Activated CD8-positive, alpha-beta memory T cell treated with anti-CD3 and anti-CD28 coated beads for 36 hours (primary cell): Measurements from ENCODE around the gene CDYL. TPM values are rescaled to one million over a fixed set of nuclear protein-coding genes. Genes with fewer than 3 reads are reported as not detected.
"Not testable (repeated sequence)": the region's sequence is repeated elsewhere in the genome, so short reads cannot be mapped to it uniquely, and the experiment has no call there.

Experiments used
- CTCF ChIA-PET: fragments of 350-600 bp; sonication (Branson Sonifier 250); formaldehyde crosslinking; loops from one replicate; lab custom pipeline; 2021; ENCODE audit warnings: antibody characterized with exemption; lab: Charles Lee
- POLR2A ChIA-PET: fragments of 350-600 bp; sonication (Branson Sonifier 250); formaldehyde crosslinking; loops from one replicate; lab custom pipeline; 2021; ENCODE audit warnings: antibody characterized with exemption; lab: Charles Lee
- total RNA-seq, 2 experiments: library from RNA; stranded (reverse); gene quantifications; one replicate each; pipeline ENCODE4 v1.2.3, GENCODE V29; 2021

Gene CDYL
- total RNA-seq, 2 experiments from 2014 or later: 34.3 to 35.6 TPM

GRCh38 chr6:4997862-4998261, 221.7 kb downstream of the CDYL start:
- ChIA-PET CTCF (no interaction called here), POLR2A (no interaction called here)

DNA sequence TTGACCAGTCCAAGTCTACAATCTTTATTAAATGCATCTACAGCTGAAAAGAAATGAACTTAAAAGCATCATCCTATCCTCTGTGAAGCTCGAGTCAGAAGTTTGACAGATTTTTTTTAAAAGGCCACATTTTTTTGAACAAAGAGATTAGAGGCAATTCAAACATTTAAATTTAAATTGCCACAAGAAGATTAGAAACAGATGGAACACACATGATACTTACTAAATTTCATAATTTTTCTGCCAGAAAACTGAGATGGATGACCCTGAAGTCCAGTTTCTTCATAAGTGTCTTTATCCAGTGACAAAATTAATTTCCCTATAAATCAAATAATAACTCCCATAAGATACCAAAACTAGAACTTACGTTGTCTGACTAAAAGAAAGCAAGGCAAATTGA, 223.4 kb downstream of the CDYL start:
- CTCF ChIA-PET: interaction anchor here (0.7 kb wide), 1 partner anchor 47 kb away, joined by 3 read pairs; no protein-coding TSS in a partner anchor
- POLR2A ChIA-PET: no interaction called here

DNA sequence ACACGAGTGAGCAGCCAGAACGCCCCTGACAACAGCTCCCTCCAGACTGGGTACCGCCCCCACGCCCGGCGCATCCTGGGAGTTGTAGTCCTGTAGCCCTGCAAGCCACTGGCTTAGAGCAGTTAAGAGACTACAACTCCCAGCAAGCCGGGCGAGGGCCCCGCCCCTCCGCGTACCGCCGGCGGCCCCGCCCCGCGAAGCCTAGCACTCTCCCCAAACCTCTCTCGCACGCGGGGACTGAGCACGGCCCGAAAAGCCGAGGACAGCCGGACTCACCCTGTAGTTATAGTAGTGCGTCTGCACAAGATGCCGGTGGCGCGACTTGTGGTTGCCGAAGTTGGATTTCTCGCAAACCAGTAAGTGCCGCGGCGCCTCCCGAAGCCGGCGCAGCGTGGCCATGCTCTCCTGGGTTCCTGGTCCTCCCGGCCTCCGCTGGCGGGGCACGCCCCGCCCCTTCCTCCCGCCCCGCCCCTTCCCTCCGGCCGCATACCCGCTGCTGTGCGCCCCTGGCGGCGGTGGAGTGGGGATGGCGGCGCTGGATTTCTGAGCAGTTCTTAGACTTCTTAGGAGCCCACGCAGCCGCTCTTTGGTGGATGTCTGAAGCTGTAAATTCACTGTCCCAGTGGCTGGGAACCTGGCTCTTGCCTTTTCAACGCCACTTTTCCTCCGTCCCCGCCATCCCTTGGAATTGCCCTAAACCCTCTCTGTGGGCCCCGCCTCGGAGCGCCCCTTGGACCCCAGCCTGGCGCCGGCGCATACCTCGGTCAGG, 227.6 kb downstream of the CDYL start, which contains the start of gene RPP40:
Gene RPP40, minus strand, starts transcription at position 434 of the 769 bp plus-strand sequence. Its CDS starts 35 bp downstream, at position 399.
- CTCF ChIA-PET: interaction anchor here (0.6 to 1.0 kb wide), 3 partner anchors 27 to 160 kb away, joined by 3 read pairs; no protein-coding TSS in a partner anchor
- POLR2A ChIA-PET: interaction anchor here (0.8 to 1.0 kb wide), 2 partner anchors 228 to 609 kb away, joined by 5 to 8 read pairs; partner anchors contain the start of gene CDYL

- ChIA-PET POLR2A (interaction anchor here (1.0 kb wide), 1 partner anchor 228 kb away, joined by 5 read pairs; the partner anchor contains the start of gene CDYL), CTCF (no interaction called here)
Measured at GRCh38 chr6:5004373-5005037, 228.3 kb downstream of the CDYL start.

GRCh38 chr6:5005038-5005433, 228.8 kb downstream of the CDYL start:
- POLR2A ChIA-PET: not testable (repeated sequence)
- CTCF ChIA-PET: interaction anchor here (0.7 to 1.2 kb wide), 2 partner anchors 15 to 263 kb away, joined by 3 read pairs; no protein-coding TSS in a partner anchor

Other genes starting within 250 kb of the CDYL start
- 10 to 100 TPM; 16.6 to 17.1 TPM for gene RPP40, start 227.6 kb downstream of the CDYL start, total RNA-seq